Urinary bladder (tissue), 4 donors: ENCODE measurements around the gene CNIH1. TPM values are rescaled to one million over a fixed set of nuclear protein-coding genes. Genes with fewer than 3 reads are reported as not detected.
"Not testable (repeated sequence)": the region's sequence is repeated elsewhere in the genome, so short reads cannot be mapped to it uniquely, and the experiment has no call there.

Experiments
- DNase-seq: peaks from one replicate; pipeline ENCODE4 v3.0.0-alpha.2; 2015; ENCODE audit errors: extremely low spot score
- H3K27ac ChIP-seq: one replicate; pipeline ENCODE4 v1.5.1; 2013; ENCODE audit warnings: low read depth, mild to moderate bottlenecking, moderate library complexity
- H3K36me3 ChIP-seq: one replicate; pipeline ENCODE4 v1.6.1; 2013; ENCODE audit warnings: mild to moderate bottlenecking, moderate library complexity; ENCODE audit not compliant: insufficient read depth
- H3K4me1 ChIP-seq: one replicate; pipeline ENCODE4 v1.6.1; 2013; ENCODE audit warnings: mild to moderate bottlenecking, moderate library complexity; ENCODE audit not compliant: insufficient read depth
- H3K4me3 ChIP-seq: one replicate; pipeline ENCODE4 v1.5.1; 2013; ENCODE audit warnings: low read depth, low read length
- WGBS: extraction: QIAGEN DNeasy Blood & Tissue Kit; methylation state at CpG from one replicate; pipeline ENCODE4 v1.1.7; 2013; 5-methylcytosine and 5-hydroxymethylcytosine counted together
- polyA plus RNA-seq: library from polyadenylated mRNA; stranded (reverse); fragments of 200-250 nt; gene quantifications from one replicate; pipeline ENCODE4 v1.2.3, GENCODE V29; 2013
- total RNA-seq: library from RNA; depleted of rRNA; stranded (reverse); fragments of >200 nt; gene quantifications from one replicate; pipeline ENCODE4 v1.2.3, GENCODE V29; 2014
- donor health status: healthy with polysubstance abuse.
- donor health status: healthy.

Gene CNIH1
- total and polyA plus RNA-seq, 2 donors = 78.2 to 164 TPM

GRCh38 chr14:54478636-54479215 lies 37.6 kb upstream of the CNIH1 start:
- H3K4me1 ChIP-seq = no peaks in the 10 kb centered on the region
- H3K36me3 ChIP-seq = peaks cover 3% of the 10 kb centered on the region
- DNase-seq = no peak
- no peak overlapping the region for H3K4me3 ChIP-seq
- WGBS = 49% methylated on average over 3 of the region's 3 CpGs
- no peak overlapping the region for H3K27ac ChIP-seq

- Histone ChIP-seq H3K4me3 (no peak overlapping the region), H3K4me1 (no peaks in the 10 kb centered on the region), H3K36me3 (peaks cover 3% of the 10 kb centered on the region), H3K27ac (no peak overlapping the region)
- WGBS = 82% methylated on average over 4 of the region's 4 CpGs
- no peak for DNase-seq
Measured at GRCh38 chr14:54475911-54476310, 34.7 kb upstream of the CNIH1 start.

- H3K4me1 ChIP-seq = no peaks in the 10 kb centered on the region
- H3K36me3 ChIP-seq = peaks cover 3% of the 10 kb centered on the region
- H3K27ac ChIP-seq = no peak overlapping the region
- DNase-seq = no peak
- no peak overlapping the region for H3K4me3 ChIP-seq
- WGBS = 56% methylated on average over 4 of the region's 4 CpGs
Measured at GRCh38 chr14:54475187-54475899, 34.2 kb upstream of the CNIH1 start.

GRCh38 chr14:54474232-54474793 lies 33.1 kb upstream of the CNIH1 start:
- Histone ChIP-seq H3K27ac (no peak overlapping the region), H3K36me3 (peaks cover 3% of the 10 kb centered on the region), H3K4me3 (no peak overlapping the region), H3K4me1 (no peaks in the 10 kb centered on the region)
- no peak for DNase-seq
- 31% methylated on average over 2 of the region's 2 CpGs for WGBS

GRCh38 chr14:54472315-54472714 lies 31.1 kb upstream of the CNIH1 start:
- Histone ChIP-seq H3K4me1 (no peaks in the 10 kb centered on the region), H3K36me3 (no peaks in the 10 kb centered on the region), H3K27ac (no peak overlapping the region), H3K4me3 (no peak overlapping the region)
- DNase-seq = no peak
- 67% methylated on average over 4 of the region's 4 CpGs for WGBS

GRCh38 chr14:54471641-54472040 lies 30.5 kb upstream of the CNIH1 start:
- Histone ChIP-seq H3K4me1 (no peaks in the 10 kb centered on the region), H3K36me3 (no peaks in the 10 kb centered on the region), H3K27ac (no peak overlapping the region), H3K4me3 (no peak overlapping the region)
- no peak for DNase-seq
- WGBS = 85% methylated on average over 4 of the region's 4 CpGs

- DNase-seq = no peak
- H3K27ac ChIP-seq = no peak overlapping the region
- 93% methylated on average over 4 of the region's 4 CpGs for WGBS
Measured at GRCh38 chr14:54470701-54471100, 29.5 kb upstream of the CNIH1 start.

GRCh38 chr14:54467280-54467679 lies 26.1 kb upstream of the CNIH1 start:
- Histone ChIP-seq H3K4me1 (no peaks in the 10 kb centered on the region), H3K4me3 (no peak overlapping the region), H3K36me3 (no peaks in the 10 kb centered on the region), H3K27ac (no peak overlapping the region)
- no peak for DNase-seq

More at GRCh38 chr14:54470701-54471100, 29.5 kb upstream of the CNIH1 start:
- Histone ChIP-seq H3K36me3 (no peaks in the 10 kb centered on the region), H3K4me1 (no peaks in the 10 kb centered on the region), H3K4me3 (no peak overlapping the region)

GRCh38 chr14:54465654-54466053 lies 24.5 kb upstream of the CNIH1 start:
- no peak overlapping the region for H3K27ac ChIP-seq
- no peaks in the 10 kb centered on the region for H3K4me1 ChIP-seq
- H3K4me3 ChIP-seq = no peak overlapping the region
- 78% methylated on average over 4 of the region's 4 CpGs for WGBS
- DNase-seq = no peak
- no peaks in the 10 kb centered on the region for H3K36me3 ChIP-seq

GRCh38 chr14:54462048-54462447 lies 20.9 kb upstream of the CNIH1 start:
- H3K36me3 ChIP-seq = no peaks in the 10 kb centered on the region
- H3K4me1 ChIP-seq = no peaks in the 10 kb centered on the region
- H3K27ac ChIP-seq = no peak overlapping the region
- DNase-seq = no peak
- no peak overlapping the region for H3K4me3 ChIP-seq
- WGBS = 81% methylated on average over 5 of the region's 5 CpGs

- no peak overlapping the region for H3K4me3 ChIP-seq
- WGBS = 87% methylated on average over 3 of the region's 3 CpGs
- no peak for DNase-seq
Measured at GRCh38 chr14:54459106-54459505, 17.9 kb upstream of the CNIH1 start.

GRCh38 chr14:54458536-54458935 lies 17.4 kb upstream of the CNIH1 start:
- H3K4me1 ChIP-seq, H3K4me3 ChIP-seq, DNase-seq, H3K27ac ChIP-seq, H3K36me3 ChIP-seq: not testable (repeated sequence)

More at GRCh38 chr14:54459106-54459505, 17.9 kb upstream of the CNIH1 start:
- H3K36me3 ChIP-seq = no peaks in the 10 kb centered on the region
- H3K27ac ChIP-seq = no peak overlapping the region
- no peaks in the 10 kb centered on the region for H3K4me1 ChIP-seq

- Histone ChIP-seq H3K36me3 (no peaks in the 10 kb centered on the region), H3K27ac (no peak overlapping the region), H3K4me3 (no peak overlapping the region), H3K4me1 (no peaks in the 10 kb centered on the region)
- no peak for DNase-seq
- WGBS = 61% methylated on average over 3 of the region's 3 CpGs
Measured at GRCh38 chr14:54457609-54457996, 16.4 kb upstream of the CNIH1 start.

GRCh38 chr14:54456820-54457608 lies 15.8 kb upstream of the CNIH1 start:
- H3K4me3 ChIP-seq, H3K27ac ChIP-seq, DNase-seq, H3K4me1 ChIP-seq, H3K36me3 ChIP-seq: not testable (repeated sequence)
- 96% methylated on average over 1 of the region's 1 CpG for WGBS
